ENCODE measurements around the gene RGS11. TPM values are rescaled to one million over a fixed set of nuclear protein-coding genes. Genes with fewer than 3 reads are reported as not detected.

The RGS11 gene
- total RNA-seq, 1 donor from 2014 or later, result 5.4 TPM

- intact Hi-C loops (cut with DNase I), result no loop called here
- H3K4me1 ChIP-seq, result peaks cover 15% of the 10 kb centered on the region
- no peaks in the 10 kb centered on the region for H3K36me3 ChIP-seq
- no peak for TF ChIP-seq CTCF (IDR thresholded peaks at IDR 0.05)
- TF ChIP-seq POLR2A (IDR thresholded peaks at IDR 0.05), result no peak
- no peak for TF ChIP-seq POLR2AphosphoS5 (IDR thresholded peaks at IDR 0.05; ENCODE audit: insufficient read depth in 1 of 2, low read depth in 1 of 2)
- DNase-seq (ENCODE audit: extremely low spot score in 2 of 2), result no peak
- H3K27me3 ChIP-seq, result no peaks in the 10 kb centered on the region
- H3K4me3 ChIP-seq, result no peak overlapping the region
- no peak overlapping the region for H3K27ac ChIP-seq
- H3K9me3 ChIP-seq, result no peaks in the 10 kb centered on the region
These were observed 2.0 kb downstream of the RGS11 start for GRCh38 chr16:273547-274421.

- Histone ChIP-seq H3K27me3 (no peaks in the 10 kb centered on the region), H3K9me3 (no peaks in the 10 kb centered on the region), H3K4me1 (peaks cover 15% of the 10 kb centered on the region), H3K27ac (no peak overlapping the region), H3K36me3 (no peaks in the 10 kb centered on the region), H3K4me3 (no peak overlapping the region)
- DNase-seq (ENCODE audit: extremely low spot score in 2 of 2), result no peak
- intact Hi-C loops (cut with DNase I), result no loop called here
- TF ChIP-seq POLR2AphosphoS5 (IDR thresholded peaks at IDR 0.05; ENCODE audit: insufficient read depth in 1 of 2, low read depth in 1 of 2) (no peak), POLR2A (IDR thresholded peaks at IDR 0.05) (no peak), CTCF (IDR thresholded peaks at IDR 0.05) (no peak)
These were observed 2.9 kb downstream of the RGS11 start for GRCh38 chr16:272633-273546.

- Histone ChIP-seq H3K4me1 (peaks cover 10% of the 10 kb centered on the region), H3K36me3 (no peaks in the 10 kb centered on the region), H3K9me3 (no peaks in the 10 kb centered on the region), H3K27ac (no peak overlapping the region), H3K4me3 (no peak overlapping the region), H3K27me3 (no peaks in the 10 kb centered on the region)
- intact Hi-C loops (cut with DNase I), result no loop called here
- no peak for DNase-seq (ENCODE audit: extremely low spot score in 2 of 2)
- no peak for TF ChIP-seq CTCF (IDR thresholded peaks at IDR 0.05)
- no peak for TF ChIP-seq POLR2A (IDR thresholded peaks at IDR 0.05)
- no peak for TF ChIP-seq POLR2AphosphoS5 (IDR thresholded peaks at IDR 0.05; ENCODE audit: insufficient read depth in 1 of 2, low read depth in 1 of 2)
These were observed 5.1 kb downstream of the RGS11 start for GRCh38 chr16:270381-271255.

- H3K36me3 ChIP-seq, result peaks cover 0 to 7% of the 10 kb centered on the region in 2 donors
- no peaks in the 10 kb centered on the region for H3K27me3 ChIP-seq
- no peak for DNase-seq (ENCODE audit: extremely low spot score in 2 of 2)
- TF ChIP-seq CTCF (IDR thresholded peaks at IDR 0.05) (no peak), POLR2AphosphoS5 (IDR thresholded peaks at IDR 0.05; ENCODE audit: insufficient read depth in 1 of 2, low read depth in 1 of 2) (no peak), POLR2A (IDR thresholded peaks at IDR 0.05) (no peak)
- no peak overlapping the region for H3K27ac ChIP-seq
- intact Hi-C loops (cut with DNase I), result no loop called here
- no peaks in the 10 kb centered on the region for H3K9me3 ChIP-seq
- H3K4me3 ChIP-seq, result no peak overlapping the region
- H3K4me1 ChIP-seq, result no peaks in the 10 kb centered on the region
These were observed 6.5 kb downstream of the RGS11 start for GRCh38 chr16:269061-269796.

All from vagina (tissue), 2 donors.